SK-N-DZ (cell line): Measurements from ENCODE around the gene WT1. TPM values are rescaled to one million over a fixed set of nuclear protein-coding genes. Genes with fewer than 3 reads are reported as not detected.
"Not testable (repeated sequence)": the region's sequence is repeated elsewhere in the genome, so short reads cannot be mapped to it uniquely, and the experiment has no call there.

Source experiments
- DNase-seq: peaks from one replicate; pipeline ENCODE4 v3.0.0-alpha.2; 2015; ENCODE audit warnings: low spot score
- polyA plus RNA-seq, 2 experiments: library from polyadenylated mRNA; depleted of rRNA; stranded (reverse); fragments of >200 nt; gene quantifications; 2 replicates each; pipeline ENCODE4 v1.2.3, GENCODE V29; 2014

WT1 gene
- polyA plus RNA-seq (2014; cell fraction: cytosol; rRNA removed): not detected in 2 replicates
- polyA plus RNA-seq (2014; cell fraction: nucleus; rRNA removed): not detected in 2 replicates

GRCh38 chr11:32435511-32435941, at the start of gene WT1:
WT1 (minus strand) TSS chr11:32435539.
- DNase-seq: no peak

- no peak for DNase-seq
Measured at GRCh38 chr11:32479291-32479690, 44.0 kb upstream of the WT1 start.

GRCh38 chr11:32478277-32478731, 43.0 kb upstream of the WT1 start:
- DNase-seq: no peak

GRCh38 chr11:32473282-32473909, 38.1 kb upstream of the WT1 start:
- no peak for DNase-seq

GRCh38 chr11:32472226-32472625, 36.9 kb upstream of the WT1 start:
- no peak for DNase-seq

- DNase-seq: not testable (repeated sequence)
Measured at GRCh38 chr11:32471544-32471943, 36.2 kb upstream of the WT1 start.

GRCh38 chr11:32469791-32470190, 34.5 kb upstream of the WT1 start:
- DNase-seq: no peak

- no peak for DNase-seq
Measured at GRCh38 chr11:32466279-32466915, 31.1 kb upstream of the WT1 start.

GRCh38 chr11:32464078-32464477, 28.7 kb upstream of the WT1 start:
- no peak for DNase-seq

GRCh38 chr11:32462011-32462690, 26.8 kb upstream of the WT1 start:
- no peak for DNase-seq

GRCh38 chr11:32456864-32457263, 21.5 kb upstream of the WT1 start:
- DNase-seq: no peak

GRCh38 chr11:32454993-32455392, 19.7 kb upstream of the WT1 start:
- no peak for DNase-seq

- no peak for DNase-seq
Measured at GRCh38 chr11:32451808-32452207, 16.5 kb upstream of the WT1 start.

- no peak for DNase-seq
Measured at GRCh38 chr11:32450372-32450771, 15.0 kb upstream of the WT1 start.

GRCh38 chr11:32448232-32448631, 12.9 kb upstream of the WT1 start:
- peak; percentile 20 for DNase-seq

GRCh38 chr11:32447252-32447651, 11.9 kb upstream of the WT1 start:
- no peak for DNase-seq

- DNase-seq: no peak
Measured at GRCh38 chr11:32446227-32446626, 10.9 kb upstream of the WT1 start.

GRCh38 chr11:32444186-32444585, 8.8 kb upstream of the WT1 start:
- no peak for DNase-seq

- no peak for DNase-seq
Measured at GRCh38 chr11:32440916-32441315, 5.6 kb upstream of the WT1 start.

GRCh38 chr11:32440312-32440908, 5.1 kb upstream of the WT1 start:
- DNase-seq: no peak

GRCh38 chr11:32439501-32440210, 4.3 kb upstream of the WT1 start:
- no peak for DNase-seq
